ENCODE measurements around the gene CCDC92. TPM values are rescaled to one million over a fixed set of nuclear protein-coding genes. Genes with fewer than 3 reads are reported as not detected.

Gene CCDC92
- polyA plus RNA-seq, 3 donors: 4.4 to 11.6 (median 5.5) TPM

- no peak overlapping the region for H3K27ac Mint-ChIP-seq
- Histone ChIP-seq H3K27ac (ENCODE audit: low read depth in 1 of 2, low read length in 2 of 2) (no peak overlapping the region), H2AFZ (ENCODE audit: insufficient read depth, low read depth, low read length, poor library complexity, severe bottlenecking) (no peak overlapping the region), H3K9me3 (replicated peaks in 1 of 2; ENCODE audit: control insufficient read depth in 1 of 2, insufficient read depth in 1 of 2, low read length in 2 of 2) (no peaks in the 10 kb centered on the region), H3K4me2 (replicated peaks; ENCODE audit: extremely low read depth, low read length, poor library complexity, severe bottlenecking) (no peak overlapping the region), H3K4me3 (replicated peaks in 1 of 3; ENCODE audit: low read depth in 2 of 3, low read length in 3 of 3) (no peak overlapping the region), H3K79me2 (ENCODE audit: insufficient read depth, low read length) (no peaks in the 10 kb centered on the region), H3K36me3 (replicated peaks in 1 of 2; ENCODE audit: control insufficient read depth in 1 of 2, insufficient read depth in 2 of 2, low read length in 2 of 2) (peaks cover 2 to 11% of the 10 kb centered on the region in 2 donors), H3K4me1 (ENCODE audit: control insufficient read depth in 1 of 2, insufficient read depth in 2 of 2, low read length in 2 of 2) (no peaks in the 10 kb centered on the region), H3K9ac (ENCODE audit: insufficient read depth, low read length, poor library complexity, severe bottlenecking) (no peak overlapping the region), H4K20me1 (ENCODE audit: insufficient read depth, low read length) (no peaks in the 10 kb centered on the region), H3K27me3 (ENCODE audit: control insufficient read depth in 2 of 2, insufficient read depth in 2 of 2, low read length in 2 of 2) (no peaks in the 10 kb centered on the region)
- TF ChIP-seq CTCF (IDR thresholded peaks at IDR 0.05): no peak
- H3K36me3 Mint-ChIP-seq: peaks cover 7 to 25% of the 10 kb centered on the region in 2 donors
- WGBS (ENCODE audit: insufficient coverage): 93% methylated on average over 6 of the region's 7 CpGs
- no peak for DNase-seq
- H3K27me3 Mint-ChIP-seq (ENCODE audit: low read depth in 3 of 3): peaks cover 0 to 3% (median 0%) of the 10 kb centered on the region in 3 donors
- H3K4me3 Mint-ChIP-seq: no peak overlapping the region
- H3K9me3 Mint-ChIP-seq: no peaks in the 10 kb centered on the region
- intact Hi-C loops (cut with micrococcal nuclease): loop anchor here in 1 of 2 donors (5.0 kb wide), 1 partner anchor 75 kb away; no protein-coding TSS in a partner anchor
- H3K4me1 Mint-ChIP-seq: peaks cover 9% of the 10 kb centered on the region
These were observed 9.6 kb upstream of the CCDC92 start for GRCh38 chr12:123982269-123982668.

- intact Hi-C loops (cut with micrococcal nuclease): no loop called here
- no peak overlapping the region for H3K4me2 ChIP-seq (replicated peaks; ENCODE audit: extremely low read depth, low read length, poor library complexity, severe bottlenecking)
- H3K9me3 ChIP-seq (replicated peaks in 1 of 2; ENCODE audit: control insufficient read depth in 1 of 2, insufficient read depth in 1 of 2, low read length in 2 of 2): no peaks in the 10 kb centered on the region
- TF ChIP-seq CTCF (IDR thresholded peaks at IDR 0.05): no peak
- no peak overlapping the region for H3K4me3 ChIP-seq (replicated peaks in 1 of 3; ENCODE audit: low read depth in 2 of 3, low read length in 3 of 3)
- Mint-ChIP-seq H3K36me3 (peaks cover 9 to 29% of the 10 kb centered on the region in 2 donors), H3K27ac (no peak overlapping the region), H3K9me3 (no peaks in the 10 kb centered on the region), H3K4me1 (peaks cover 5% of the 10 kb centered on the region), H3K27me3 (ENCODE audit: low read depth in 3 of 3) (peaks cover 0 to 3% (median 2%) of the 10 kb centered on the region in 3 donors), H3K4me3 (no peak overlapping the region)
- no peak overlapping the region for H3K27ac ChIP-seq (ENCODE audit: low read depth in 1 of 2, low read length in 2 of 2)
- no peaks in the 10 kb centered on the region for H4K20me1 ChIP-seq (ENCODE audit: insufficient read depth, low read length)
- no peak for DNase-seq
- H3K9ac ChIP-seq (ENCODE audit: insufficient read depth, low read length, poor library complexity, severe bottlenecking): no peak overlapping the region
- no peak overlapping the region for H2AFZ ChIP-seq (ENCODE audit: insufficient read depth, low read depth, low read length, poor library complexity, severe bottlenecking)
- H3K27me3 ChIP-seq (ENCODE audit: control insufficient read depth in 2 of 2, insufficient read depth in 2 of 2, low read length in 2 of 2): peaks cover 1 to 2% of the 10 kb centered on the region in 2 donors
- H3K36me3 ChIP-seq (replicated peaks in 1 of 2; ENCODE audit: control insufficient read depth in 1 of 2, insufficient read depth in 2 of 2, low read length in 2 of 2): peaks cover 2 to 13% of the 10 kb centered on the region in 2 donors
- no peaks in the 10 kb centered on the region for H3K4me1 ChIP-seq (ENCODE audit: control insufficient read depth in 1 of 2, insufficient read depth in 2 of 2, low read length in 2 of 2)
- no peaks in the 10 kb centered on the region for H3K79me2 ChIP-seq (ENCODE audit: insufficient read depth, low read length)
- 100% methylated on average over 2 of the region's 6 CpGs for WGBS (ENCODE audit: insufficient coverage)
These were observed 6.9 kb upstream of the CCDC92 start for GRCh38 chr12:123979566-123979965.

Data from CD14-positive monocyte (primary cell).